GM19023 (cell line): Measurements from ENCODE around the gene POLR1E.

Experiments
- ATAC-seq: cut with Tn5 transposase; IDR thresholded peaks from one replicate; pipeline ENCODE4 v1.9.1; 2021; ENCODE audit warnings: mild to moderate bottlenecking, moderate library complexity; ENCODE audit not compliant: unreplicated experiment

The POLR1E gene

GRCh38 chr9:37485389-37486255 is at the start of gene POLR1E:
Gene POLR1E, plus strand, starts transcription at chr9:37485948. Its CDS starts 100 bp downstream, at chr9:37486048.
- peak; percentile 98 for ATAC-seq

- ATAC-seq = no peak
These were observed 49.2 kb upstream of the POLR1E start for GRCh38 chr9:37436540-37436939.

DNA sequence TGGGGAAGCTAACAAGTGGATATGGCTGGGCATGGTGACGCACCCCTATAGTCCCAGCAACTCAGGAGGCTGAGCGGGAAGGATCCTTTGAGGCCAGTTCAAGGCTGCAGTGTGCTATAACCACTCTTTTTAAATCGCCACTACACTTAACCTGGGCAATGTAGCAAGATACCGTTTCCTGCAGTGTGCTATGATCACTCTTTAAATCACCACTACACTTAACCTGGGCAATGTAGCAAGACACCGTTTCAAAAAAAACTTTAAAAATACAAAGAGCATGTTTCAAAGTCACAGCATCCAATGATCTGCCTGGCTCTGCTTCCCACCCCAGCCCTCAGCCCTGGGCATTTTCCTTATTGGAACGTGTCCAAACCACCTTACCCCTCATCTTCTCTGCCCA is 48.7 kb upstream of the POLR1E start:
- no peak for ATAC-seq

DNA sequence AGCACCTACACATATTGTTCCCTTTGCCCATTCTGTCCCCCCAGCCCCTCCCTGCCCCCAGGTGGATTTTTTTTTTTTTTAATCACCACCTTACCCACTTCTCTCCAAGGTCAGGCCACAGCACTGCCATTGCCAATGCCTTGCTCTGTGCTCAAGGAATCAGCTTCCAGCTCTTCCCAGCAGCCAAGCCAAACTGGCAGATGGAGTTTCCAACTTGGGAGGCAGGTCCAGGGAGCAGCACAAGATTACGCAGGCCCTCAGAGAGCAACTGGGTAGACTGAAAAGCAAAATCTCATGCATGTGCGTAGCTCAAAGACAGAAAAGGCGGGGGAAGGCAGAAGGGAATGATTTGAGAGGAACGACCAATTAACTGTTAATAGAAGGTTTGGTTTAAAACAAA is 48.1 kb upstream of the POLR1E start:
- no peak for ATAC-seq

DNA sequence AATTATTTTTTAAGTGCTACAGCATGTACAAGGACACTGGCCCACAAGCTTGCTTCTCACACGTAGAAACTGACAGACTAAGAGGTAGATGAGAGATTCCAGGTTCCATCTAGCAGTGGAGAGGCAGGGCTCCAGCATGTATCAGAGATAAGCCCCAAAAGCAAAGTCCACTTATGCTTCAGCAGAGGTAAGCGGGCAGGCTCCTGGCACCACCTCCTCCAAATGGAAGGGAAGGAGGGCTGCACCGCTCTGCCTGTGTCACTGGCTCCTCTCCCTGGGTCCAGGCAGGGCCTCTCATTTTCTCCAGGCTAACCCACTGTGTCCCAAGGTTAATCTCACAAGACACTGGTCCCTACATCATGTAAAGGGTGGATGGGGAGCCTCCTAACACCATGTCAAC is 47.4 kb upstream of the POLR1E start:
- no peak for ATAC-seq

GRCh38 chr9:37441776-37442370 is 43.9 kb upstream of the POLR1E start:
- ATAC-seq = no peak

DNA sequence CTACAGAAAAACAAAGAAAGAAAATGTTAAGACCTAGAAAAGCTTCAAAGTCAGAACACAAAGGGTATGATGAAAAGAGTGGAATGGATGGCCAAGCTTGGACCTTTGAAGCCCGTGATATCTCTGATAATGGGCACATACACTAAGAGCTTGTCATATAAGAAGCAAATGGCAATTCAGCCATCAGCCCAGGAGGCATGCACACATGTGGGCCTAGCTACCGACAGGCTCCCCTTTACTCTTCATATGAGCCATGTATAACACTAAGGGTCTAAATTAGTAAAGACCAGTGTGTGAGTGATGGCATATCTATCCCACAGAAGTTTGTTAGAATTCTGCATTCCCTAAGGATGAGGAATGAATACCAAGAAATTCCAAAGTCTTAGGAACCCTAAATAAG is 43.2 kb upstream of the POLR1E start:
- no peak for ATAC-seq

DNA sequence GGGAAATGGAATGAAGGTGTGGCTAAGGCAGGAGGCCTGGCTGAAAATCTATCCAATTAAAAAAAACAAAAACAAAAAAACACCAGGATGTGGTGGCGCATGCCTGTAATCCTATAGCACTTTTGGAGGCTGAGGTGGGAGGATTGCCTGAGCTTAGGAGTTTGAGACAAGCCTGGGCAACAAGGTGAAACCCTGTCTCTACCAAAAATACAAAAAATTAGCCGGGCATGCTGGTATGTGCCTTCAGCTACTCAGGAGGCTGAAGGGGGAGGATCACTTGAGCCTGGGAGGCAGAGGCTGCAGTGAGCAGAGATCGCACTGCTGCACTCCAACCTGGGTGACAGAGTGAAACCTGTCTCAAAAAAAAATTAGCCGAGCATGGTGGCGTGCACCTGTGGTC is 42.2 kb upstream of the POLR1E start:
- no peak for ATAC-seq

DNA sequence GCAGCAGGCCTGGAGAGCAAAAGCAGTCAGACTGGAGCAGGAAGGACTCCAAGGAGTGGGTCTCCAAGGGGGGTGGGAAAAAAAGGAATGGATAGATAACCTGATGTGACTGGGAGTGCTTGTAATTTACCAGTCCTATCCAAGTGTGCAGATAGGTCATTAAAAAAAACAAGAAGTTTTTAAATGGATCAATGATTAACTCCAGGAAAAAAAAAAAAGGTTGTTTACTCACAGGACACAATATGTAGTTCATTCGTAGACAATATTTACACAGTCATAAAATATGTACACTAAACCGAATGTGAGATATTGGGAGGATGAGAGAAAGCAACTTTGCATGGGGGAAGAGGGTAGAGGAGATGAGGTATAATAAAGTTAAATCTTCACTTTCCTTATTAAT is 40.9 kb upstream of the POLR1E start:
- no peak for ATAC-seq

DNA sequence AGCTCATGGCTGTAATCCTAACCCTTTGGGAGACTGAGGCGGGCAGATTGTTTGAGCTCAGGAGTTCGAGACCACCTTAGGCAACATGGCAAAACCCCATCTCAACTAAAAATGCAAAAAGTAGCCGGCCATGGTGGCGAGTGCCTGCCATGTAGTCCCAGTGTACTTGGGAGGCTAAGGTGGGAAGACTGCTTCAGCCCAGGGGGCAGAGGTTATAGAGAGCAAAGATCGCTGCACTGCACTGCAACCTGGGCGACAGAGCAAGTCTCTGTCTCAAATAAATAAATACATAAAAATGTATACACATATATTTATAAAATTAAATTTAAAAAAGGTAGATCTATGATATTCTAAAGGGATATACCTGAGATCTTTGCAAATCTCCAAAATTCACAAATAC is 39.9 kb upstream of the POLR1E start:
- no peak for ATAC-seq

- ATAC-seq = no peak
These were observed 39.3 kb upstream of the POLR1E start for GRCh38 chr9:37446401-37446800.

- no peak for ATAC-seq
These were observed 38.6 kb upstream of the POLR1E start for GRCh38 chr9:37447111-37447510.

GRCh38 chr9:37449862-37450632 is 35.7 kb upstream of the POLR1E start:
- ATAC-seq = no peak

DNA sequence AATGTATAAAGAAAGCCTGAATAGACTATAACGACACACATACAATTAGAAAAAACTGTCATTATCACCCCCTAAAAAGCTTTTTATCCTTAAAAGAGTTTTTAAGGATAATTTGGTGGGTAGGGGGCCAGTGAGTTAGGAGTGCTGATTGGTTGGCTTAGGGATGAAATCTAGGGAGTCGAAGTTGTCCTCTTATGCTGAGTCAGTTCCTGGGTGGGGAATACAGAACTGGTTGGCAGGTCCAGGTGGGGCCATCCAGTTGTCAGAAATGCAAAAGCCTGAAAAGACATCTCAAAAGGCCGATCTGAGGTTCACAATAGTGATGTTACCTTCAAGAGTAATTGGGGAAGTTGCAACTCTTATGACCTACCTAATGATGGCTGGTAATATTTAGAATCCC is 34.1 kb upstream of the POLR1E start:
- no peak for ATAC-seq

GRCh38 chr9:37452611-37453010 is 33.1 kb upstream of the POLR1E start:
- ATAC-seq = no peak

- ATAC-seq = no peak
These were observed 31.9 kb upstream of the POLR1E start for GRCh38 chr9:37453827-37454226.

DNA sequence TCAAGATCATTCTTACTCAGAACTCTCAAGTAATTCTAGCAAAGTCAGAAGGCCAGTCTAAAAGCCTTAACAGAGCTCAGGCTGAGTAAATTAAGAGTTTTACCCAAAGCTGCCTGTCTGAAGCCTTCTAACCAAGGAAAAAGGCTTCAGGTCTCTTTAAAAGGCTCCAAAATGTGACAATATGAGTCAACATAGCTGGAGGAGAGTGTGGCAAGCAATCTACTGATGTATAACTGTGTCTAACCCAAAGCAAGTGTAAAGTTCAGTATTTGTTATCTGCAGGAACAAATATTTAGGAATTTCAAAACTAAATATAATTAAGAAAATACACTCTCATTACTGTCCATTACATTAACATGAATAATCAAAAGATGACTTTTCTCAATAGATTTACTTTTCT is 31.5 kb upstream of the POLR1E start:
- no peak for ATAC-seq

DNA sequence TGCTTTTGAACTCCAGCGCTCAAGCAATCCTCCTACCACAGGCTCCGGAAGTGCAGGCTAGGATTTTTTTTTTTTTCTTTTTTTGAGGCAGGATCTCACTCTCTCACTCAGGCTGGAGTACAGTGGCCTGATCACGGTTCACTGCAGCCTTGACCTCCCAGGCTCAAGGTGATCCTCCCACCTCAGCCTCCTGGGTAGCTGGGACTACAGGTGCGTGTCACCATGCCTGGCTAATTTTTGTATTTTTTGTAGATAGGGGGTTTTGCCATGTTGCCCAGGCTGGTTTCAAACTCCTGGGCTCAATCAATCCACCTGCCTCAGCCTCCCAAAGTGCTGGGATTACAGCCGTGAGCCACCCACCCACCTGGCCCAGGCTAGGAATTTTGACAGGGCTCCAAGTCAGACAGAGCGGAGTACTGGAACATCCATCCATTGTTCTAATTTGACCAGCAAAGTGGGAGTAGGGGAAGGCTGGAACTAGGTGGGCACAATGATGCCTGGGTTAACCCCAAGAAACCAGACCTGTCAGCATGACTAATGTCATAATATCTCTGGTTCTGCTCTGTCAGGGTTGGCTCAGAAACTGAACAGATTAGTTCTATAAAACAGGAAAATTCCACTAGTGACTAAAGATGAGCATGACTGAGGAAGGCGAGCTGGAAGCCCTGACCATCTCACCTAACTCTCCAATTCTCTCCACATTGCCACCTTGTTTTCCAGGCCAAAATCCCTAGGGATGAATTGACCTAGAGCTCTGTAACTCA is 29.7 kb upstream of the POLR1E start:
- no peak for ATAC-seq

DNA sequence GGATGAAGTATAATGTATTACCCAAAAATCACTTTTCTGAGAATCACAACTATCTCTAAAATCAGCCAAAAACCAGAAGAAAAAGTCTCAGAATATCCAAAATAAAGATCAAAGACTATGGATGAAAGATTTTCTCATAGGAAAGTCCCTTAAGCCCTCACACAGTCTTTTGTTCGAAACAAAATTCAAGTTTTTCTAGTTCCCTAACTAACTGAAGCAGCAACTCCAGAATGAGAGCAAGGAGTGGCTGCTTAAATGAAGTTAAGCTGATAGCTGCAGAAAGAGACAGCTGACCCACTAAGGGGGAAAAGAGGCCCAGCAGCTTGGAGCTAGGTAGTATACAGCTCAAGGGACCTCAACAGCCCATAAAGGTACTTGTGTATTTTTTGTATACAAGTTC is 28.9 kb upstream of the POLR1E start:
- ATAC-seq = no peak

DNA sequence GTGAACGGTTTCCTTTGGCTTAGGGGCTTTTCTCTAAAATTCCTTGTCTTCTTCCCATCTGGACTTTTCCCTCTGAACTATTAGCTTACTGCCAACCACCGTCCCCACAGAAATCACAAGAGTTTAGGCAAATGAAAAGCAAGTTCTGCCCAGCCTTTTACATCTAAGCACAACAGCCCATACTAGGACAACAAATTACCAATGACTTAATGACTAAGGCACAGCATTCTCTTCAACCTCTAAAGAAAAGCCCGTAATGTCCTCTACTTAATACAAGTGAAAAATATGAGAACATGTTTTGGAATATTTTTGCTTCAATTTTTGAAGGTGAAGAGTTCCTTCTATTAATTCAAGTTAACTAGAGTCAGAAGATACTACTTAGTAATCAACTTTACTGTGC is 21.7 kb upstream of the POLR1E start:
- ATAC-seq = no peak
